Measurements from ENCODE around the gene ZBTB42. TPM values are rescaled to one million over a fixed set of nuclear protein-coding genes. Genes with fewer than 3 reads are reported as not detected.
A peak's percentile ranks its signal among the peaks of the same experiment; 100 is the strongest.

The ZBTB42 gene
- total and polyA plus RNA-seq, 2 of the 13 experiments (the other 11 are each of a cell fraction or from before 2014, with no cell fraction given), result 2.8 to 4.2 TPM

- H3K4me2 ChIP-seq (ENCODE audit: low read depth, low read length), result peak overlapping the region; percentile 94; the same call in 1 of the 2 replicates
- no peak for FAIRE-seq
- peaks cover 47% of the 10 kb centered on the region for H3K79me2 ChIP-seq (ENCODE audit: insufficient read depth, low read length)
Observed at GRCh38 chr14:104755621-104756020, 45.3 kb upstream of the ZBTB42 start.

GRCh38 chr14:104756477-104757237 is 44.2 kb upstream of the ZBTB42 start:
- no TSS peak for BruUV-seq (replicated peaks)
- TF ChIP-seq ZBTB26 (CRISPR knock-in tag; IDR thresholded peaks at IDR 0.05; ENCODE audit: borderline replicate concordance), result no peak
- no peak for TF ChIP-seq ARID2 (CRISPR knock-in tag; IDR thresholded peaks at IDR 0.05; ENCODE audit: borderline replicate concordance)
- no peak for TF ChIP-seq ZEB1 (IDR thresholded peaks at IDR 0.05; ENCODE audit: insufficient replicate concordance, low read depth)
- TF ChIP-seq HNF1A (IDR thresholded peaks at IDR 0.05; ENCODE audit: low read depth), result no peak
- no peak for TF ChIP-seq HNF1A (CRISPR knock-in tag; IDR thresholded peaks at IDR 0.05; ENCODE audit: borderline replicate concordance)
- TF ChIP-seq ZSCAN30 (CRISPR knock-in tag; IDR thresholded peaks at IDR 0.05), result no peak
- TF ChIP-seq SP4 (CRISPR knock-in tag; IDR thresholded peaks at IDR 0.05), result peak; percentile 36; the same call in 1 of the 2 replicates
- no peak for TF ChIP-seq ZNF879 (CRISPR knock-in tag; IDR thresholded peaks at IDR 0.05)

More at GRCh38 chr14:104755621-104756020, 45.3 kb upstream of the ZBTB42 start:
- ChIA-PET POLR2A (interaction anchor here (1.1 to 3.5 kb wide), 2 partner anchors 10 to 14 kb away, joined by 5 to 32 read pairs; no protein-coding TSS in a partner anchor), CTCF (ENCODE audit: low intra/inter-chr PET ratio, low total read pairs) (no interaction called here)
- ATAC-seq (no peak), DNase-seq (ENCODE audit: low spot score) (no peak)
- Histone ChIP-seq H3K27me3 (ENCODE audit: control insufficient read depth in 1 of 2, insufficient read depth in 2 of 2, low read length in 2 of 2) (no peaks in the 10 kb centered on the region), H2AFZ (ENCODE audit: low read length) (no peak overlapping the region), H3K9me3 (ENCODE audit: low read length) (no peaks in the 10 kb centered on the region), H4K20me1 (ENCODE audit: insufficient read depth, low read length) (peaks cover 40% of the 10 kb centered on the region), H3K27ac (ENCODE audit: extremely low read length, insufficient read depth, low read length) (peak overlapping the region; percentile 88), H3K9ac (ENCODE audit: insufficient read depth, low read depth, low read length) (no peak overlapping the region), H3K4me3 (replicated peaks in 1 of 3; ENCODE audit: insufficient read depth in 1 of 3, low read depth in 2 of 3, low read length in 3 of 3) (peak overlapping the region in 1 of 3 experiments; percentile 17; a peak in 1 of 6 replicates), H3K36me3 (replicated peaks in 1 of 2; ENCODE audit: control insufficient read depth in 1 of 2, insufficient read depth in 2 of 2, low read length in 2 of 2) (peaks cover 13 to 42% of the 10 kb centered on the region in 2 experiments), H3K4me1 (ENCODE audit: insufficient read depth, low read length) (peaks cover 44% of the 10 kb centered on the region)
- intact Hi-C loops (cut with micrococcal nuclease; ENCODE audit: unreplicated experiment) (no loop called here), in situ Hi-C loops (cut with HindIII; ENCODE audit: extremely low pct_ligation_motif_present, low pct_unique_long_range_greater_than_20kb) (no loop called here)
- 71% methylated on average over 3 of the region's 11 CpGs for WGBS (ENCODE audit: low lambda C conversion rate)
- TF ChIP-seq AGO2 (optimal IDR thresholded peaks at IDR 0.05; ENCODE audit: low read depth, low read length) (peak; percentile 94), RBFOX2 (IDR thresholded peaks at IDR 0.05; ENCODE audit: low read depth, low read length) (peak; percentile 76), HNRNPL (IDR thresholded peaks at IDR 0.05; ENCODE audit: low read depth, low read length) (0 out of 2 replicates have a peak, but pooled peaks have one; percentile 52), TOPORS (CRISPR knock-in tag; IDR thresholded peaks at IDR 0.05) (0 out of 2 replicates have a peak, but pooled peaks have one; percentile 6), AGO1 (IDR thresholded peaks at IDR 0.05; ENCODE audit: low read depth, low read length, poor library complexity, severe bottlenecking) (peak; percentile 93), MAFK (conservative IDR thresholded peaks at IDR 0.05 in 1 of 2, IDR thresholded peaks at IDR 0.05 in 1 of 2; ENCODE audit: low read length in 2 of 2) (peak in 1 of 2 experiments; percentile 26; a peak in 1 of 4 replicates), MYC (CRISPR knock-in tag; IDR thresholded peaks at IDR 0.05; ENCODE audit: borderline replicate concordance) (no peak), MED1 (CRISPR knock-in tag; IDR thresholded peaks at IDR 0.05) (no peak), POLR2A (IDR thresholded peaks at IDR 0.05; ENCODE audit: insufficient read depth in 1 of 2, low read depth in 2 of 2, low read length in 2 of 2) (0 out of 4 replicates have a peak, but pooled peaks of 1 of the 2 experiments have one; percentile 22)
- no TSS peak for BruUV-seq (replicated peaks)

More at GRCh38 chr14:104756477-104757237, 44.2 kb upstream of the ZBTB42 start:
- Histone ChIP-seq H3K27me3 (ENCODE audit: control insufficient read depth in 1 of 2, insufficient read depth in 2 of 2, low read length in 2 of 2) (no peaks in the 10 kb centered on the region), H3K4me2 (ENCODE audit: low read depth, low read length) (no peak overlapping the region), H2AFZ (ENCODE audit: low read length) (no peak overlapping the region), H4K20me1 (ENCODE audit: insufficient read depth, low read length) (peaks cover 50% of the 10 kb centered on the region), H3K4me3 (replicated peaks in 1 of 3; ENCODE audit: insufficient read depth in 1 of 3, low read depth in 2 of 3, low read length in 3 of 3) (no peak overlapping the region), H3K79me2 (ENCODE audit: insufficient read depth, low read length) (peaks cover 57% of the 10 kb centered on the region), H3K36me3 (replicated peaks in 1 of 2; ENCODE audit: control insufficient read depth in 1 of 2, insufficient read depth in 2 of 2, low read length in 2 of 2) (peaks cover 15 to 52% of the 10 kb centered on the region in 2 experiments), H3K9ac (ENCODE audit: insufficient read depth, low read depth, low read length) (no peak overlapping the region), H3K27ac (ENCODE audit: extremely low read length, insufficient read depth, low read length) (no peak overlapping the region), H3K4me1 (ENCODE audit: insufficient read depth, low read length) (peaks cover 50% of the 10 kb centered on the region), H3K9me3 (ENCODE audit: low read length) (no peaks in the 10 kb centered on the region)
- ChIA-PET POLR2A (interaction anchor here (0.6 to 2.2 kb wide), 3 partner anchors 10 to 14 kb away, joined by 4 to 13 read pairs (median 5); no protein-coding TSS in a partner anchor), CTCF (ENCODE audit: low intra/inter-chr PET ratio, low total read pairs) (no interaction called here)
- intact Hi-C loops (cut with micrococcal nuclease; ENCODE audit: unreplicated experiment), result no loop called here
- 81% methylated on average over 9 of the region's 27 CpGs for WGBS (ENCODE audit: low lambda C conversion rate)
- in situ Hi-C loops (cut with HindIII; ENCODE audit: extremely low pct_ligation_motif_present, low pct_unique_long_range_greater_than_20kb), result no loop called here
- no peak for FAIRE-seq
- DNase-seq (ENCODE audit: low spot score), result no peak
- ATAC-seq, result no peak

Data from HepG2 (cell line).